Activated T-cell treated with anti-CD3 and anti-CD28 coated beads for 48 hours (primary cell): ENCODE results near the gene PSMC6.

Experiments
- DNase-seq: peaks from one replicate; pipeline ENCODE4 v3.0.0-alpha.2; 2020; ENCODE audit warnings: low read depth

Gene PSMC6

GRCh38 chr14:52706724-52707706, at the start of gene PSMC6:
PSMC6 (plus strand) TSS chr14:52707200; CDS start chr14:52707220, 20 bp downstream.
- peak; percentile 93 for DNase-seq

GRCh38 chr14:52660325-52660724, 46.7 kb upstream of the PSMC6 start:
- no peak for DNase-seq

- no peak for DNase-seq
These were observed 46.2 kb upstream of the PSMC6 start for GRCh38 chr14:52660832-52661231.

GRCh38 chr14:52661314-52661713, 45.7 kb upstream of the PSMC6 start:
- DNase-seq = no peak

- DNase-seq = no peak
These were observed 43.1 kb upstream of the PSMC6 start for GRCh38 chr14:52663850-52664249.

GRCh38 chr14:52678591-52678990, 28.4 kb upstream of the PSMC6 start:
- no peak for DNase-seq

GRCh38 chr14:52683985-52684520, 22.9 kb upstream of the PSMC6 start:
- DNase-seq = no peak

GRCh38 chr14:52686176-52686575, 20.8 kb upstream of the PSMC6 start:
- DNase-seq = no peak

GRCh38 chr14:52690983-52691760, 15.8 kb upstream of the PSMC6 start:
- no peak for DNase-seq

GRCh38 chr14:52692248-52692962, 14.6 kb upstream of the PSMC6 start:
- no peak for DNase-seq

- DNase-seq = no peak
These were observed 14.0 kb upstream of the PSMC6 start for GRCh38 chr14:52693036-52693435.

GRCh38 chr14:52693532-52693931, 13.5 kb upstream of the PSMC6 start:
- DNase-seq = no peak

- peak; percentile 44 for DNase-seq
These were observed 12.1 kb upstream of the PSMC6 start for GRCh38 chr14:52694761-52695480.

GRCh38 chr14:52695481-52696091, 11.4 kb upstream of the PSMC6 start, which contains the start of gene ERO1A:
ERO1A (minus strand) TSS chr14:52695558; CDS start chr14:52695481, 77 bp downstream.
- DNase-seq = peak; percentile 75

- no peak for DNase-seq
These were observed 6.3 kb upstream of the PSMC6 start for GRCh38 chr14:52700701-52701172.

GRCh38 chr14:52701223-52701622, 5.8 kb upstream of the PSMC6 start:
- no peak for DNase-seq

- no peak for DNase-seq
These were observed 3.8 kb upstream of the PSMC6 start for GRCh38 chr14:52703225-52703624.

GRCh38 chr14:52703664-52704063, 3.3 kb upstream of the PSMC6 start:
- no peak for DNase-seq

GRCh38 chr14:52706286-52706685, 714 bp upstream of the PSMC6 start:
- DNase-seq = peak; percentile 31

- no peak for DNase-seq
These were observed 4.7 kb downstream of the PSMC6 start for GRCh38 chr14:52711666-52712065.

GRCh38 chr14:52716155-52716554, 9.2 kb downstream of the PSMC6 start:
- no peak for DNase-seq
